AG10803 (cell line): ENCODE measurements around the gene CD34.

Experiments used
- DNase-seq: peaks from one replicate; pipeline ENCODE4 v3.0.0; 2010; ENCODE audit warnings: low read depth
- H3K4me3 ChIP-seq: 2 replicates; pipeline ENCODE4 v1.5.1; 2011; ENCODE audit warnings: mild to moderate bottlenecking, low read length, control low read depth
- TF ChIP-seq, protein P1 (sequence below): conservative IDR thresholded peaks from 2 replicates; pipeline ENCODE4 v1.5.1; 2011; ENCODE audit warnings: mild to moderate bottlenecking, low read length, control low read depth, inconsistent platforms

The CD34 gene

DNA sequence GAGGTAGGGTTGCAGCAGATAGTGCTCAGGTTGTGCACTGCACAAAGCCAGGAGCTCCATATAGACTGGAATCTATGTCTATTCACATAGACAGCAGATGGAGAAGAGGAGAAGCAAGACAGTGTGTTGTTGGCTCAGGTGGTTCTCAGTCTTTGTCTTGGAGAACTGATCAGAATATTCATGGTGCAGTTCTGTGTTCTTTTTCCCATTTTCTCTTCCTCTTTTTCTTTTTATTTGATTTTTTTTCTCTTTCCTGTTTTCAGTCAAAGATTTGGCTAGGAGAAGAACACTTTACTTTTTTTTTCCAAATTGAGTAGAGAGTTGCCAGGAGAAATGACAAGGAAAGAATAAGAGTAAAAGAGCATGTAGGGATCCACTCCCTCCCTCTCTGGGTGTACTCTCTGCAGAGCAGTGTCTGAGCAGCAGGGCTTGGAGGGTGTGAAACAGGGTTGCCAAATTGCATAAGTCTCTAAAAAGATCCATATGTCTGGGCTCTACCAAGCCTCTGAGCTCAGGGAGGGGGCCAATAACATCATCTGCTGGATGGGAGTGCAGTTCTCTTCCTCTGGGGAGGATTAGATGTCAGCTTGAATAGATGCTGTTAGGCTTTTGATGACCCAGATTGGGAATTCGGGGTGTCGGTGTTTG lies 8.7 kb upstream of the CD34 start:
- H3K4me3 ChIP-seq: no peak overlapping the region
- TF ChIP-seq, protein P1, sequence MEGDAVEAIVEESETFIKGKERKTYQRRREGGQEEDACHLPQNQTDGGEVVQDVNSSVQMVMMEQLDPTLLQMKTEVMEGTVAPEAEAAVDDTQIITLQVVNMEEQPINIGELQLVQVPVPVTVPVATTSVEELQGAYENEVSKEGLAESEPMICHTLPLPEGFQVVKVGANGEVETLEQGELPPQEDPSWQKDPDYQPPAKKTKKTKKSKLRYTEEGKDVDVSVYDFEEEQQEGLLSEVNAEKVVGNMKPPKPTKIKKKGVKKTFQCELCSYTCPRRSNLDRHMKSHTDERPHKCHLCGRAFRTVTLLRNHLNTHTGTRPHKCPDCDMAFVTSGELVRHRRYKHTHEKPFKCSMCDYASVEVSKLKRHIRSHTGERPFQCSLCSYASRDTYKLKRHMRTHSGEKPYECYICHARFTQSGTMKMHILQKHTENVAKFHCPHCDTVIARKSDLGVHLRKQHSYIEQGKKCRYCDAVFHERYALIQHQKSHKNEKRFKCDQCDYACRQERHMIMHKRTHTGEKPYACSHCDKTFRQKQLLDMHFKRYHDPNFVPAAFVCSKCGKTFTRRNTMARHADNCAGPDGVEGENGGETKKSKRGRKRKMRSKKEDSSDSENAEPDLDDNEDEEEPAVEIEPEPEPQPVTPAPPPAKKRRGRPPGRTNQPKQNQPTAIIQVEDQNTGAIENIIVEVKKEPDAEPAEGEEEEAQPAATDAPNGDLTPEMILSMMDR: no peak
- peak; percentile 86 for DNase-seq

DNA sequence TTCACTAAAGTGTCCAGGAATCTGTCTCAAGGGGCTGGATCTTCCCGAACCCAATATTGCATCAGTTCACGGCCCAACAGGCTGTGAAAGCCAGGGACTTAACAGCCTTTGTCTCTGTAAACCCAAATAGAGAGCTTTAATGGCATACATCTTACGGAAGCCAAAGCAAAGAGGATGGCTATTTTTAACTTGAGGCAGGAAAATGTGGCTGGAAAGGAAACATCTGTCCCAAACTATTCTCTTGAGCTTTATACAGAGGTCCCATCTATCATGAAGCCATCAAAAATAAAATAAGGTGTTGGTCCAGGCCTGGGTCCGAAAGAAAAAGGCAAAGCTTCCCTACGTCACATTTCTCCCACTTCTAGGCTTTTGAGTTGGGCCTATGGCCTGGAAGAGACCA lies 7.7 kb upstream of the CD34 start:
- TF ChIP-seq, protein P1: no peak
- DNase-seq: no peak
- H3K4me3 ChIP-seq: no peak overlapping the region

DNA sequence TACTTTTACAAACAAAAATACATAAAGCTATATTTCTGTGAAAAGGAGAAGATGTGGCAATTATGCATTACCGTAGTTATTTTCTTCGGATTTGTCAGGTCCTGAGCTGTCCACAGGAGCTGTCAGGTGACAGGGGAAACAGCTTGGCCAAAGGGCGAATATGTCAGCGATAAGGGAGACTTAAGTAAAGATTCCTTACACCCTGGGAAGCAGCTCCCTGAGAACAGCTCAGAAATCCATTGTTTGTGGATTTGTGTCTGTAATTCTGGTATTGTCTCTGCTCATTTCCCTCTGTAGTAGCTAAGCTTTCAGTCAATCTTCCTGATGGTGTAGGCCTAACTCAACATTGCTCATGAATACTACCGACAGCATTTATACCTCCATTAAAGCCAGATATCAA lies 7.1 kb upstream of the CD34 start:
- no peak overlapping the region for H3K4me3 ChIP-seq
- no peak for DNase-seq
- TF ChIP-seq, protein P1: no peak

DNA sequence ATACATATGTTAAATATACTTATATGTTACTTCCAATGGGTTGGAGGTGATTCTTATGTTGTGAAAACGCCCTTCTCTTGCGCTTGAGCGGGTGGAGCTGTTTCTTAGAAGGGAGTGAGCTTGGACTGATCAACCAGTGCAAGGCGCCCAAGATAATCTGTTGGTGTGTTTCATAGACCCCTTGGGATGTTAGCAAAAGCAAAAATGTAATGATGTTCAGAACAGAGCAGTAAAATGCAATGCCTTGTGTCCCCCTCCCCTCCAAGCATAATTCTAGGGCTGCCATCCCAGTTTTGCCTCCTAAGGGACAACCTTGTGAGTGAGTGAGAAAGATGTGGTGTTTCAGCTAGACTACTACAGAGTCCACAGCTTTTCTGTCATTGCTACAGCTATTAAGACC lies 6.2 kb upstream of the CD34 start:
- H3K4me3 ChIP-seq: no peak overlapping the region
- DNase-seq: no peak

DNA sequence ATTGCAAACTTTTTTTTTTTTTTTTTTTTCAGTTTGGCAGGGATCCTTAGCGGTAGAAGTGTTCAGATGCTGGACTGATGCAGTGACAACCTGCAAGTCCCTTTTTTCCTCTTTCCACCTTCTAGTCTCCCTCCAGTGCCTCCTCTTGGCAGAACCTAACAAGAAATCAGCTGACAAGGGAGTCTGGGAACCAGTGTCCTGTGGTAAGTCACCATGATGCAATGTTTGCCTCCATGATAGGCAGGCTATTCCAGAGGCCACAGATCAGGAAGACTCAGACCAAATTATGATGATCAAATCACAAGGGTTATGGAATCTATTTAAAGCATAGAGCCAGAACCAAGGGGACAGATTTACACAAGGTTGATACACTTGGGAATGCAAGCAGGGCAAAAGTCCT lies 3.0 kb upstream of the CD34 start:
- TF ChIP-seq, protein P1: no peak
- H3K4me3 ChIP-seq: no peak overlapping the region
- no peak for DNase-seq

More for the DNA sequence above, 6.2 kb upstream of the CD34 start:
- TF ChIP-seq, protein P1: no peak

DNA sequence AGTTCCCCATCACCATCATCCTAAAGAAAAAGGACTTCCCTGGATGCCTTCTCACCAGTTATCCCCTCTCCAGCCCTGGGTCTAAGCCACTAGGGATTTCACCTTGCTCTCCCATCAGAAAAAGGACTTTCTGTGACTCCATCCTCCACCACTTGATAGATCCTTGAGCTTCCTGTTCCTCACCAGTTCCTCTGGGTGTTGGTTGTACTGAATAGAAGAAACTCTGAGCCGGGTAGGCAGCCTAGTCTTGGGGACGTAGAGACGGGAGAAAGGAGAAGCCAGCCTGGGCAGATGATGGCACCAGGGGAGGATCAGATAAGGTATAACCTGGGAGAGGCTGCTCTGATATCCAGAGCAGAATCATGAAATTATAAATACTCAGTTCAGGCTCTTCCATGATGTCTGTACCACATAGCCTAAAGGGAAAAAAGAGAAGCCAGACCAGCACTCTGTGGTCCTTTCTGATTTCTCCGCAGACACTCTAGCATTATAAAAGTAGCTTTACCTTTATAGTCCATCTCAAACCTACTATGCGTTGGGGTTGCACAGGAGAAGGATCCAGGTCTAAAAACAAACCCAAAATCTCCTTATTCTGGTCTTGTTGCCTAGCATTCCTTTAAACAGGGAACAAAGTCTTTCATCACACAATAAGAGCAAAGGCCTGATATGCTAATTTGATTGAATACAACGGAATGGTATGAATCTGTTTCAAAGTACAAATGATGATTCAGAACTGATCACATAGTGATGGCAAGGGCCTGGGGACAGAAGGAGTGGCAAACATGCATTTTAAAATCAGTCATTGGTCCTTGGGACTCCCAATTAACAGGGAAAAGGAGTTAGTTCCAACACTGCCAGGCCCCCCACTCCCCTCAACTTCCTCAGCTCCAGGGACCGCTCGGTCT lies 1.2 kb upstream of the CD34 start:
- TF ChIP-seq, protein P1: no peak
- no peak overlapping the region for H3K4me3 ChIP-seq
- DNase-seq: peak; percentile 25

DNA sequence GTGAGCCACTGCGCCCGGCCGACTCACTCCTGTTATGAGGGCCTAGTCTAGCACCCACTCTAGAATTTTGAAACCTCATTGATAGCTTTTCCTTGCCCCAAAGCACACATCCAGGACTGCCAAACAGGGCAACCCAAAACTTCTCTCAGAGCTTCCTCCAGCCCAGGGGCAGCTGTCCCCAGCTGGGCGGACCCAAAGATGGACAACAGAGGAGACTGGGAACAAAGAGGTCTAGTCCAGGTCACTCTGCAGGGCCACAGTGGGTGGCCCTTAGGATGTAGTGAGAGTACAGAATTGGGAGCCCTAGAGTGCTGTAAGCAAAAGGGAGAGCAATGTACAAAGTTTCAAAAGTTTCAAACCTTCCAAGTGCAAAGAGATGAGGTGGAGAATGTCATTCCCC lies 1.2 kb downstream of the CD34 start:
- H3K4me3 ChIP-seq: no peak overlapping the region
- TF ChIP-seq, protein P1: no peak
- DNase-seq: no peak
